GM10847 (cell line): ENCODE measurements around the gene MAP3K12.

Experiments
- POLR2A ChIP-seq: IDR thresholded peaks from 2 replicates; pipeline ENCODE4 v1.6.1; 2011; ENCODE audit not compliant: insufficient read length; ENCODE audit errors: extremely low read depth

Gene MAP3K12

GRCh38 chr12:53502983-53503728 is 3.9 kb upstream of the MAP3K12 start:
- TF ChIP-seq POLR2A, result no peak

GRCh38 chr12:53502331-53502730 is 3.1 kb upstream of the MAP3K12 start:
- no peak for TF ChIP-seq POLR2A

GRCh38 chr12:53501615-53502181 is 2.4 kb upstream of the MAP3K12 start:
- no peak for TF ChIP-seq POLR2A

- peak; percentile 89 for TF ChIP-seq POLR2A
Observed at GRCh38 chr12:53500776-53501614, 1.7 kb upstream of the MAP3K12 start, which contains the start of gene TARBP2. TSS of gene TARBP2 (plus strand) at chr12:53501283. CDS start at chr12:53501409, 126 bp downstream.

DNA sequence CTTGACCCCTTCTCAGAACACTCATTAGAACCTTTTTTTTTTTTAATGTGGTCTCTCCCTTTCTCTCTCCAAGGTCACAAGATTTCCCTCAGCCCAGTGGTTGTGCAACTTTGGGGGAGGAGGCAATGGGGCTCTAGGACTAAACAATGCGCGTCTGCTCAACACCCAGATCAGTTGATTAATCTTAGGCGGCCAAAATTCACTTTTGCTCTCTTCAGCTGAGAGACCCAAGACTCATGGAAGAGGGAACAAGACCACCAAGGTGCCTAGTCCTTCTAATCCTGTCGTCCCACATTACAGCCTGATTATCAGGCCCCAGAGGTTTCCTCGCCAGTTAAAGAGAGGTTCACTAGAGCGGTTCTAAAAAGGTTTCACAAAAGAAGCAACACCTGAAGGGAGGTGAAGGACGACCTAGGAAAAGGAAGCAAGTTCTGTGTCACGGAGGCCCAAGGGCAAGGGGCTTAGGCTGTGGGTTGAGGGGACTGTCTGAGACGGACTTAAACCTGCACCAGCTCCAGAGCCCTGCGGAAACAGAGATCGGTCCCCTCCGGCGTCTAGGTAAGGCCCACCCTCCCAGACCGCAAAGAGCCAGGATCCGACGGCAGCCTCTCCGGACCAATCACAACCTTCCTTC is 1.0 kb upstream of the MAP3K12 start:
- peak; percentile 63 for TF ChIP-seq POLR2A

DNA sequence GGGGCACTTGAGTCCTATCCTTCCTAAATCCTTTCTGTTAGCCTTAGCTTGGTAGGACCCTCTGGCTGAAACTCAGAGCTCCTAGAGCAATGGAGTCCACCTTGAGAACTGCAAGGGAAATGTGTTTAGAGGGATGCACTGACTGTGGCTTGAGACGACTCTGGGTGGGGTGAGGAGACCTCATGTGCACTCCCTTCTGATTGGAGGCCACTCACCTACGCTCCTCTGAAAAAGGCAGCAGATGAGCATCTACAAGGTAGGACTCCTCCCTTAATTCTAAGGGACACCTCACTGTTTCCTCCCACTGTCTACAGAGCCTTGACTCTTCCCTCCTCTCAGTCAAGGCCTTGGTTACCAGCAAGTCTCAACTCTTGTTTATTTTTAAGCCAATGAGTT is 1.0 kb downstream of the MAP3K12 start:
- TF ChIP-seq POLR2A, result no peak

GRCh38 chr12:53497461-53497860 is 1.8 kb downstream of the MAP3K12 start:
- TF ChIP-seq POLR2A, result no peak

DNA sequence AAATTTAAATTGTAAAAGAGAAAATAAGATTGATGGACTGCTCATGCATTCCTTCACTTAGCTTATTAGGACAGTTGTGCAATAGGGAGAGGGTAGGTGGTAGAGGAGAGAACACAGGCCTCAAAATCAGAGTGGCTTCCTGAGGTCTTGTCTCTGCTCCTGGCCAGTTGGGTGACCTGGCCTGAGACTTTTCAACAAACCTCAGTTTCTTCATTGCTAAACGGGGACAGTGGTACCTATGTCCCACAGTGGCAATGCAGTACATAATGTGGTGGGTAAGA is 2.6 kb downstream of the MAP3K12 start:
- TF ChIP-seq POLR2A, result no peak

DNA sequence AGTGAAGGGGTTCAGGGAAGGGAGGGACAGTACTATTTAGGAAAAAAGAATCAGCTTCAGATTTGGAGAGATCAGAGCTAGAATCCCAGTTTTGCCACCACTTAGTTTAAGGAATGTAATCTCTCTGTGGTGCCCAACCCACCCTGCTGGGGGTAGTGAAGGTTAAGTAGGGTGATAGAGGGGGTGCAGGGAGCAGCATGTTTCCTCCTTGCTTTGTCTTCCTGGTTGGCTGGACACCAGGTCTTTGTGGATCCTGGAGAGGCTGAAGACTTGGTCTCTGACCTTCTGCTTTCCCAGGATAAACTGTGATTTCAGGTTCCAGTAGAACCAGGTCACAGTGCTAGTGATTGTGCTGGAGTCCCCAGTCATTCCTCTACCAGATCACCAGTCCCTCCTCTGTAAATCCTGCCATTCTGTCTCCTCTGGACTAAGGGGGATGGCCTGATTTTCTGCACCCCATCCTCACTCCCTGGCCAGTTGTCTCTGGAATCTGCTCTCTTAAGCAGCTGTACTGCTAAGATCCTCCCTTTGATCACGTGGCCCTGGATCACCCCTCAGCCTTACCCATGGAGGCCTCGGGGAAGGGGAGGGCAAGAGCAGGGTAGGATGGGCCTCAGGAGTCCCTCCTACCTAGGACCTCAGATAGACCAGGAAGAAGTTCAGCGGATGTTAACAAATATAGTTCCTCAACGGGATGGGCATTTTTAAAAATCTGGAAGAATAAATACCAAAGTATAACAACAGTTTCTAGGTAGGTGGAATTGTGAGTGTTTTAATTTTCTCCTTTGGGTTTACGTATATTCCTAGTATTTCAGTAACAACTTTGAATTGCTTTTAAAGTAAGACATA is 3.1 kb downstream of the MAP3K12 start:
- no peak for TF ChIP-seq POLR2A

GRCh38 chr12:53493610-53494391 is 5.5 kb downstream of the MAP3K12 start:
- no peak for TF ChIP-seq POLR2A

DNA sequence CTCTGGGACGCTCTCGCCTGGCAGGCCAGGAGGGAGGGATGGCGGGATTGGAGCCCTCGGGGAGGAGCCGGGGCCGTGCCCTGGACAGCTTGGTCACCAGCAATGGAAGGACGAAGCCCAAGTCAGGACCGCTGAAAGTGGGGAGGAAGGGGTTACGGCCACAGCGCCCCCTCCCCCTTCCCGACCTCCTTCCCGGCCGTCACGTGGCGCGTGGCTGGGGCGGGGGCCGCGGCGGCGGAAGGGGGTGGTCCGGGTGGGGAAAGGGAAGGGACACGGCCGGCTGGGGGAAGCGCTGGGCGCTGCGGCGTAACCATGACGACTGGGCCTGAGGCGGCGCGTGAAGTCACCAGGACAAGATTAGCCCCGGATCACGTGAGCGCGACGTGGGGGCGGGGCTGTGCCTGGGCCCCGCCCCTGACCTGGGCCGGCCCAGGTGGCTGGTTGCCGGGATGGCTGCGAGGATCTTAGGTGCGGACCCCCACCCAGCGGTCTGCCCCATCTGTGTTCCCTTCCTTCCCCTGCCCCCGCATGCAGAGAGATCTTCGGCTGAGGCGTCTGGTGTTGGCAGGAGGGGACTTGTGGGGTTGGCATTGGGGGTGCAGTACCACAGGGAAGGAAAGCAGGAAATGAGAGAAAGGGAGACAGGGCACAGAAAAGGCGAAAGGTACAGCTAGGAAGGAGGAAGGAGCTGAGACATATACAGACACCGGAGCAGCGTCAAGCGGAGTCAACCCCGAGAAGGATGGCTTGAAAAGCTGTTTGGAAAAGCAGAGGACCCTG is 6.2 kb downstream of the MAP3K12 start:
- TF ChIP-seq POLR2A, result peak; percentile 79

GRCh38 chr12:53492188-53492587 is 7.1 kb downstream of the MAP3K12 start:
- no peak for TF ChIP-seq POLR2A

- TF ChIP-seq POLR2A, result no peak
Observed at GRCh38 chr12:53489242-53489864, 9.9 kb downstream of the MAP3K12 start.
